H1 (cell line): Measurements from ENCODE around the gene PLEKHO1. TPM values are rescaled to one million over a fixed set of nuclear protein-coding genes. Genes with fewer than 3 reads are reported as not detected.

Experiments used
- CTCF ChIA-PET: fragments of 300-600 bp; sonication (Branson Sonifier 250); formaldehyde crosslinking; loops from one replicate; lab custom pipeline; 2021; ENCODE audit not compliant: partially characterized antibody; lab: Charles Lee
- POLR2A ChIA-PET: fragments of 300-600 bp; sonication (Branson Sonifier 250); formaldehyde crosslinking; loops from one replicate; lab custom pipeline; 2021; ENCODE audit warnings: inconsistent platforms; ENCODE audit not compliant: partially characterized antibody; lab: Charles Lee
- DNase-seq, 2 experiments: peaks; one replicate each; pipeline versions ENCODE4 v3.0.0 to v3.0.0-alpha.2; 2010 to 2022; ENCODE audit warnings: low spot score in 2 of 2, low read depth in 1 of 2, mixed read lengths in 1 of 2
- FAIRE-seq: peaks from 2 replicates; lab custom pipeline; 2011; peaks lifted over from hg19 to GRCh38; lab: Jason Lieb, UNC
- H2AFZ ChIP-seq: 2 replicates; pipeline ENCODE4 v1.8.1; 2012; ENCODE audit warnings: low read length, inconsistent platforms
- H2AK5ac ChIP-seq: 2 replicates; pipeline ENCODE4 v1.6.1; 2013; ENCODE audit warnings: low read depth, low read length
- H2BK120ac ChIP-seq: replicated peaks from 2 replicates; pipeline ENCODE3; 2013; ENCODE audit warnings: low read depth, low read length, inconsistent platforms
- H2BK12ac ChIP-seq: 2 replicates; pipeline ENCODE4 v1.6.1; 2013; ENCODE audit warnings: low read depth, low read length
- H2BK15ac ChIP-seq: 2 replicates; pipeline ENCODE4 v1.6.1; 2013; ENCODE audit warnings: low read length
- H2BK20ac ChIP-seq: 2 replicates; pipeline ENCODE4 v1.6.1; 2013; ENCODE audit warnings: low read length
- H2BK5ac ChIP-seq: 2 replicates; pipeline ENCODE4 v1.6.1; 2013; ENCODE audit warnings: low read depth, low read length
- H3K14ac ChIP-seq: 2 replicates; pipeline ENCODE4 v1.6.1; 2013; ENCODE audit warnings: inconsistent platforms; ENCODE audit not compliant: insufficient read length
- H3K18ac ChIP-seq: 2 replicates; pipeline ENCODE4 v1.6.1; 2013; ENCODE audit warnings: low read length; ENCODE audit errors: extremely low read depth
- H3K23ac ChIP-seq: 2 replicates; pipeline ENCODE4 v1.6.1; 2013; ENCODE audit warnings: inconsistent platforms; ENCODE audit not compliant: insufficient read length
- H3K23me2 ChIP-seq: 2 replicates; pipeline ENCODE4 v1.6.1; 2013; ENCODE audit warnings: low read depth, low read length
- H3K27ac ChIP-seq: 2 replicates; pipeline ENCODE4 v1.6.1; 2011; ENCODE audit warnings: low read depth, low read length, inconsistent platforms
- H3K27me3 ChIP-seq, 4 experiments: replicated peaks in 1 of 4; 1 replicate in 1 of 4; 2 replicates in 3 of 4; pipeline versions ENCODE4 v1.6.1 to v1.8.1; 2011 to 2013; ENCODE audit warnings: low read length in 3 of 4, mild to moderate bottlenecking in 3 of 4, inconsistent platforms in 2 of 4, mixed read lengths in 2 of 4, moderate library complexity in 1 of 4; ENCODE audit not compliant: control insufficient read depth in 3 of 4, insufficient read depth in 3 of 4; ENCODE audit errors: extremely low read depth in 1 of 4
- H3K36me3 ChIP-seq, 4 experiments: 2 replicates each; pipeline versions ENCODE4 v1.6.1 to v1.8.1; 2011 to 2013; ENCODE audit warnings: mild to moderate bottlenecking in 4 of 4, low read length in 3 of 4, moderate library complexity in 2 of 4, control low read depth in 1 of 4, inconsistent platforms in 1 of 4; ENCODE audit not compliant: insufficient read depth in 4 of 4, control insufficient read depth in 2 of 4
- H3K4ac ChIP-seq: replicated peaks from 2 replicates; pipeline ENCODE3; 2013; ENCODE audit warnings: low read length, low read depth, mixed read lengths, inconsistent platforms; ENCODE audit not compliant: insufficient read length
- H3K4me1 ChIP-seq, 4 experiments: replicated peaks in 1 of 4; 1 replicate in 1 of 4; 2 replicates in 3 of 4; pipeline versions ENCODE4 v1.6.1 to v1.8.1; 2011 to 2013; ENCODE audit warnings: low read length in 3 of 4, inconsistent platforms in 2 of 4, mixed read lengths in 1 of 4; ENCODE audit not compliant: insufficient read depth in 4 of 4, control insufficient read depth in 3 of 4
- H3K4me2 ChIP-seq, 2 experiments: 2 replicates each; pipeline versions ENCODE4 v1.6.1 to v1.8.1; 2011 to 2013; ENCODE audit warnings: low read depth in 2 of 2, low read length in 2 of 2, control low read depth in 1 of 2, inconsistent platforms in 1 of 2, mild to moderate bottlenecking in 1 of 2; ENCODE audit not compliant: insufficient read depth in 1 of 2
- H3K4me3 ChIP-seq, 4 experiments: fragments of 200-600, 300-600 bp in 1 of 4; sonication (generic), shearing (Covaris generic), sonication (Bioruptor Twin) in 1 of 4; 2 replicates each; pipeline versions ENCODE4 v1.5.1 to v1.8.1; 2011 to 2016; ENCODE audit warnings: low read length in 4 of 4, low read depth in 3 of 4, control low read depth in 2 of 4, inconsistent platforms in 2 of 4, mild to moderate bottlenecking in 2 of 4, mixed read lengths in 1 of 4, moderate library complexity in 1 of 4; ENCODE audit not compliant: insufficient read depth in 2 of 4; ENCODE audit errors: extremely low read depth in 1 of 4
- H3K56ac ChIP-seq: replicated peaks from 2 replicates; pipeline ENCODE3; 2013; ENCODE audit warnings: low read depth, mild to moderate bottlenecking, mixed read lengths, low read length, inconsistent platforms; ENCODE audit not compliant: insufficient read length
- H3K79me1 ChIP-seq: 2 replicates; pipeline ENCODE4 v1.6.1; 2013; ENCODE audit warnings: low read depth, low read length, control low read depth
- H3K79me2 ChIP-seq, 2 experiments: 2 replicates each; pipeline versions ENCODE4 v1.6.1 to v1.8.1; 2012 to 2013; ENCODE audit warnings: low read length in 2 of 2, mild to moderate bottlenecking in 2 of 2, inconsistent platforms in 1 of 2; ENCODE audit not compliant: insufficient read depth in 2 of 2, control insufficient read depth in 1 of 2
- H3K9ac ChIP-seq, 4 experiments: replicated peaks in 1 of 4; 1 replicate in 1 of 4; 2 replicates in 3 of 4; pipeline versions ENCODE4 v1.6.1 to v1.8.1; 2011 to 2013; ENCODE audit warnings: low read depth in 3 of 4, low read length in 3 of 4, control low read depth in 2 of 4, mild to moderate bottlenecking in 2 of 4, moderate library complexity in 2 of 4, inconsistent platforms in 1 of 4; ENCODE audit errors: extremely low read depth in 1 of 4
- H3K9me3 ChIP-seq, 2 experiments: 2 replicates each; pipeline versions ENCODE4 v1.6.1 to v1.8.1; 2012 to 2013; ENCODE audit warnings: mild to moderate bottlenecking in 2 of 2, moderate library complexity in 2 of 2, control low read depth in 1 of 2, inconsistent platforms in 1 of 2, low read depth in 1 of 2, low read length in 1 of 2, mixed read lengths in 1 of 2; ENCODE audit not compliant: insufficient read depth in 2 of 2
- H4K20me1 ChIP-seq, 2 experiments: replicated peaks in 1 of 2; 2 replicates each; pipeline versions ENCODE3 to v1.8.1; 2011 to 2013; ENCODE audit warnings: inconsistent platforms in 2 of 2, low read length in 2 of 2, mild to moderate bottlenecking in 1 of 2; ENCODE audit not compliant: insufficient read depth in 2 of 2, control insufficient read depth in 1 of 2
- H4K5ac ChIP-seq: 2 replicates; pipeline ENCODE4 v1.6.1; 2013; ENCODE audit warnings: low read length, low read depth, mixed read lengths, inconsistent platforms; ENCODE audit not compliant: insufficient read length
- H4K8ac ChIP-seq: 2 replicates; pipeline ENCODE4 v1.8.0; 2013; ENCODE audit warnings: mild to moderate bottlenecking, moderate library complexity, low read length, inconsistent platforms; ENCODE audit not compliant: insufficient read depth; ENCODE audit errors: extremely low read depth
- H4K91ac ChIP-seq: replicated peaks from 2 replicates; pipeline ENCODE3; 2013; ENCODE audit warnings: low read length, mixed read lengths, inconsistent platforms; ENCODE audit not compliant: insufficient read length
- CBX8 ChIP-seq: fragments of 300-800, 300-1000 bp; sonication (generic); IDR thresholded peaks from 2 replicates; pipeline ENCODE4 v1.7.1; 2016; ENCODE audit warnings: low read depth, low read length, borderline replicate concordance
- CHD2 ChIP-seq: IDR thresholded peaks from 2 replicates; pipeline ENCODE4 v1.6.1; 2012; ENCODE audit warnings: low read length, improper control_type of control experiment
- NRF1 ChIP-seq: IDR thresholded peaks from 2 replicates; pipeline ENCODE4 v1.6.1; 2011; ENCODE audit warnings: mild to moderate bottlenecking, low read depth, low read length, improper control_type of control experiment
- RBBP5 ChIP-seq: IDR thresholded peaks from 2 replicates; pipeline ENCODE4 v1.7.1; 2012; ENCODE audit warnings: low read depth, mild to moderate bottlenecking, inconsistent platforms, low read length, moderate library complexity, borderline replicate concordance
- SIN3A ChIP-seq, 2 experiments: IDR thresholded peaks in 1 of 2; conservative IDR thresholded peaks in 1 of 2; 2 replicates each; pipeline ENCODE4 v1.6.1; 2011 to 2012; ENCODE audit warnings: low read length in 2 of 2, improper control_type of control experiment in 1 of 2, low read depth in 1 of 2, mild to moderate bottlenecking in 1 of 2
- SIX5 ChIP-seq: IDR thresholded peaks from 2 replicates; pipeline ENCODE4 v1.6.1; 2011; ENCODE audit warnings: mild to moderate bottlenecking, low read depth, low read length
- WGBS, 2 experiments: shearing (Covaris generic) in 1 of 2; methylation state at CpG; one replicate each; pipeline versions ENCODE4 v1.1.6 to v1.1.7; 2013 to 2015; ENCODE audit warnings: low lambda C conversion rate in 2 of 2, mixed read lengths in 2 of 2, inconsistent platforms in 1 of 2, low coverage in 1 of 2, missing lambda C conversion rate in 1 of 2; ENCODE audit not compliant: insufficient replicate concordance in 2 of 2, insufficient coverage in 1 of 2, insufficient read length in 1 of 2; ENCODE audit errors: extremely low coverage in 1 of 2, missing lambda C conversion rate in 1 of 2; 5-methylcytosine and 5-hydroxymethylcytosine counted together
- polyA plus RNA-seq, 7 experiments: library from polyadenylated mRNA; depleted of rRNA in 3 of 7; stranded (reverse) in 5 of 7; unstranded in 2 of 7; fragments of >200 nt in 5 of 7; fragments of 200-250 nt in 2 of 7; gene quantifications; 1 replicate in 5 of 7; 2 replicates in 1 of 7; 4 replicates in 1 of 7; pipeline versions ENCODE4 v1.2.1 to v1.2.3, GENCODE V29; 2011 to 2013; ENCODE audit warnings: missing spikeins in 2 of 7, mixed read lengths in 2 of 7
- total RNA-seq: library from RNA; stranded (reverse); fragmentation: NEBNext Ultra II Directional; extraction: Animal tissue kit (Norgen Biotek cat#: 25700); gene quantifications from 2 replicates; pipeline ENCODE4 v1.2.1, GENCODE V29; 2021
- TF ChIP-seq, protein P1 (sequence below): IDR thresholded peaks from 2 replicates; pipeline ENCODE4 v1.6.1; 2011; ENCODE audit warnings: low read length, improper control_type of control experiment

Gene PLEKHO1
- total and polyA plus RNA-seq, 2 of the 8 experiments (the other 6 are each of a cell fraction or from before 2014, with no cell fraction given), result 23.2 to 37.0 TPM

DNA sequence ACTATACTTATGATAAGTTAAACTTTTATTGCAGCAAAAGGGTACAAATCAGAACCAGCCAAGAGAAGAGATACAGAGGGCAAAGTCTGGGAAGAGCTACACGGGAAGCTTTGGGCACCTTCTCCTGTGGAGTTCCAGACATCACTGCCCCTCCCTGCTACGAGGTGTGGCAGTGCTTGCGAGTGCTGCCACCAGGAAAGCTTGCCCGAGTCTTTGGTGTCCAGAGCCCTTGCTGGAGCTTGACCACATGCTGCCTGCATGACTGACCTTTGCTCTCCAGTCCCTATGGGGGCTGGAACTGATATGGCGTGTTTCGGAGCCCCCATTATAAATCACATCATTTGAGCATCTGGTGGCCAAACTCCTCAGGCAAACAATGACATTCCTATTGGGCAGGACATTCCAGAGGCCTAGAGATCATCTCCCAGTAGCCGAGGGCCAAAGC lies 23.4 kb downstream of the PLEKHO1 start:
- H2BK12ac ChIP-seq, result no peak overlapping the region
- H3K27ac ChIP-seq, result no peak overlapping the region
- FAIRE-seq (no peak), DNase-seq (no peak)
- no peaks in the 10 kb centered on the region for H3K36me3 ChIP-seq
- no peak overlapping the region for H3K23ac ChIP-seq
- H2AK5ac ChIP-seq, result no peak overlapping the region
- H4K20me1 ChIP-seq, result no peaks in the 10 kb centered on the region
- no peak overlapping the region for H3K18ac ChIP-seq
- H4K91ac ChIP-seq, result no peak overlapping the region
- no peak overlapping the region for H3K4ac ChIP-seq
- H3K56ac ChIP-seq, result no peak overlapping the region
- H2BK5ac ChIP-seq, result no peak overlapping the region
- H3K9me3 ChIP-seq, result no peaks in the 10 kb centered on the region
- H2BK15ac ChIP-seq, result peak overlapping the region; percentile 47; the same call in 1 of the 2 replicates
- 87% methylated on average over 7 of the region's 7 CpGs; no CpG with 5 or more reads in 1 of the 2 experiments for WGBS, 2 experiments
- TF ChIP-seq, protein P1, sequence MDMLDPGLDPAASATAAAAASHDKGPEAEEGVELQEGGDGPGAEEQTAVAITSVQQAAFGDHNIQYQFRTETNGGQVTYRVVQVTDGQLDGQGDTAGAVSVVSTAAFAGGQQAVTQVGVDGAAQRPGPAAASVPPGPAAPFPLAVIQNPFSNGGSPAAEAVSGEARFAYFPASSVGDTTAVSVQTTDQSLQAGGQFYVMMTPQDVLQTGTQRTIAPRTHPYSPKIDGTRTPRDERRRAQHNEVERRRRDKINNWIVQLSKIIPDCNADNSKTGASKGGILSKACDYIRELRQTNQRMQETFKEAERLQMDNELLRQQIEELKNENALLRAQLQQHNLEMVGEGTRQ, result no peak
- TF ChIP-seq SIN3A (conservative IDR thresholded peaks at IDR 0.05 in 1 of 2, IDR thresholded peaks at IDR 0.05 in 1 of 2; ENCODE audit: low read depth in 1 of 2, low read length in 2 of 2) (no peak), RBBP5 (no peak), NRF1 (no peak), SIX5 (no peak), CHD2 (no peak), CBX8 (no peak)
- POLR2A ChIA-PET, result interaction anchor here (1.1 to 3.5 kb wide), 2 partner anchors 10 to 286 kb away, joined by 3 to 15 read pairs; a partner anchor contains a TSS
- no peaks in the 10 kb centered on the region for H3K4me1 ChIP-seq
- no peaks in the 10 kb centered on the region for H3K79me1 ChIP-seq
- H3K14ac ChIP-seq, result no peak overlapping the region
- H3K79me2 ChIP-seq, result no peaks in the 10 kb centered on the region
- H2BK120ac ChIP-seq, result no peak overlapping the region
- no peaks in the 10 kb centered on the region for H3K23me2 ChIP-seq
- H3K4me2 ChIP-seq, result no peak overlapping the region
- no peak overlapping the region for H4K5ac ChIP-seq
- peak overlapping the region; percentile 30; the same call in 1 of the 2 replicates for H2AFZ ChIP-seq
- H3K9ac ChIP-seq, result no peak overlapping the region
- CTCF ChIA-PET, result interaction anchor here (0.9 to 6.6 kb wide), 3 partner anchors 10 to 100 kb away, joined by 3 to 34 read pairs (median 4); no protein-coding TSS in a partner anchor
- H3K27me3 ChIP-seq, result no peaks in the 10 kb centered on the region
- H2BK20ac ChIP-seq, result no peak overlapping the region
- H3K4me3 ChIP-seq, result no peak overlapping the region
- H4K8ac ChIP-seq, result no peak overlapping the region
